ACC112 (cell line): ENCODE data around the gene GPBAR1.

ENCODE experiments used
- H2AFZ ChIP-seq: fragments of 200-600 bp; sonication (generic); one replicate; pipeline ENCODE4 v1.6.0; 2017; ENCODE audit warnings: antibody characterized with exemption, low read length; ENCODE audit not compliant: unreplicated experiment
- H3K27ac ChIP-seq: fragments of 200-600 bp; sonication (generic); 2 replicates; pipeline ENCODE4 v1.5.1; 2014; ENCODE audit warnings: low read depth, mild to moderate bottlenecking, antibody characterized with exemption, low read length, moderate library complexity
- H3K27me3 ChIP-seq: fragments of 200-600 bp; sonication (generic); 2 replicates; pipeline ENCODE4 v1.6.1; 2014; ENCODE audit warnings: mild to moderate bottlenecking, antibody characterized with exemption, low read length, moderate library complexity, mixed read lengths; ENCODE audit not compliant: insufficient read depth
- H3K36me3 ChIP-seq: fragments of 200-600 bp; sonication (generic); 2 replicates; pipeline ENCODE4 v1.6.1; 2016; ENCODE audit warnings: mild to moderate bottlenecking, antibody characterized with exemption, low read length, moderate library complexity, mixed read lengths; ENCODE audit not compliant: insufficient read depth
- H3K4me1 ChIP-seq: fragments of 200-600 bp; sonication (generic); one replicate; pipeline ENCODE4 v1.6.1; 2016; ENCODE audit warnings: low read length, mixed read lengths; ENCODE audit not compliant: insufficient read depth, unreplicated experiment, control insufficient read depth
- H3K4me3 ChIP-seq: fragments of 200-600 bp; sonication (generic); 2 replicates; pipeline ENCODE4 v1.5.1; 2014; ENCODE audit warnings: mild to moderate bottlenecking, low read depth, low read length
- H3K79me2 ChIP-seq: fragments of 200-600 bp; sonication (generic); one replicate; pipeline ENCODE4 v1.6.0; 2016; ENCODE audit warnings: low read length; ENCODE audit not compliant: control insufficient read depth, unreplicated experiment, insufficient read depth

GPBAR1 gene

GRCh38 chr2:218260166-218260565 is 649 bp upstream of the GPBAR1 start:
- Histone ChIP-seq H2AFZ (no peak overlapping the region), H3K27ac (no peak overlapping the region), H3K4me3 (no peak overlapping the region), H3K79me2 (no peaks in the 10 kb centered on the region), H3K27me3 (no peaks in the 10 kb centered on the region), H3K4me1 (peaks cover 19% of the 10 kb centered on the region), H3K36me3 (peaks cover 9% of the 10 kb centered on the region)

GRCh38 chr2:218261423-218262236 is 815 bp downstream of the GPBAR1 start:
- Histone ChIP-seq H3K79me2 (no peaks in the 10 kb centered on the region), H3K4me1 (peaks cover 19% of the 10 kb centered on the region), H3K27me3 (no peaks in the 10 kb centered on the region), H3K27ac (no peak overlapping the region), H3K4me3 (no peak overlapping the region), H2AFZ (no peak overlapping the region), H3K36me3 (no peaks in the 10 kb centered on the region; the same call in 1 of the 2 replicates)

- H3K79me2 ChIP-seq = no peaks in the 10 kb centered on the region
- peaks cover 19% of the 10 kb centered on the region for H3K4me1 ChIP-seq
- no peak overlapping the region for H3K4me3 ChIP-seq
- H2AFZ ChIP-seq = no peak overlapping the region
- no peak overlapping the region for H3K27ac ChIP-seq
- H3K36me3 ChIP-seq = no peaks in the 10 kb centered on the region; the same call in 1 of the 2 replicates
- H3K27me3 ChIP-seq = no peaks in the 10 kb centered on the region
Observed at GRCh38 chr2:218262237-218262600, 1.4 kb downstream of the GPBAR1 start.

GRCh38 chr2:218262631-218263586 is 2.1 kb downstream of the GPBAR1 start:
- Histone ChIP-seq H3K36me3 (no peaks in the 10 kb centered on the region; the same call in 1 of the 2 replicates), H3K27me3 (no peaks in the 10 kb centered on the region), H3K4me3 (no peak overlapping the region)

GRCh38 chr2:218263817-218264641 is 3.2 kb downstream of the GPBAR1 start:
- Histone ChIP-seq H3K27me3 (no peaks in the 10 kb centered on the region), H3K4me1 (peaks cover 13% of the 10 kb centered on the region), H3K4me3 (no peak overlapping the region), H3K27ac (no peak overlapping the region), H3K36me3 (no peaks in the 10 kb centered on the region; the same call in 1 of the 2 replicates), H3K79me2 (peaks cover 2% of the 10 kb centered on the region), H2AFZ (no peak overlapping the region)

More at GRCh38 chr2:218262631-218263586, 2.1 kb downstream of the GPBAR1 start:
- Histone ChIP-seq H3K27ac (no peak overlapping the region), H2AFZ (no peak overlapping the region), H3K4me1 (peaks cover 19% of the 10 kb centered on the region), H3K79me2 (no peaks in the 10 kb centered on the region)

GRCh38 chr2:218264773-218265561 is 4.2 kb downstream of the GPBAR1 start:
- H3K36me3 ChIP-seq = no peaks in the 10 kb centered on the region; the same call in 1 of the 2 replicates
- H3K4me1 ChIP-seq = peaks cover 4% of the 10 kb centered on the region
- peaks cover 9% of the 10 kb centered on the region for H3K79me2 ChIP-seq
- H3K27me3 ChIP-seq = no peaks in the 10 kb centered on the region
- no peak overlapping the region for H3K4me3 ChIP-seq
- H2AFZ ChIP-seq = no peak overlapping the region
- H3K27ac ChIP-seq = no peak overlapping the region

- no peaks in the 10 kb centered on the region; the same call in 1 of the 2 replicates for H3K36me3 ChIP-seq
- no peaks in the 10 kb centered on the region for H3K27me3 ChIP-seq
- H3K4me1 ChIP-seq = peaks cover 4% of the 10 kb centered on the region
- no peak overlapping the region for H3K27ac ChIP-seq
- H3K4me3 ChIP-seq = no peak overlapping the region
- peaks cover 9% of the 10 kb centered on the region for H3K79me2 ChIP-seq
- no peak overlapping the region for H2AFZ ChIP-seq
Observed at GRCh38 chr2:218265626-218266025, 4.8 kb downstream of the GPBAR1 start.

GRCh38 chr2:218266316-218266979 is 5.6 kb downstream of the GPBAR1 start:
- Histone ChIP-seq H2AFZ (no peak overlapping the region), H3K27ac (no peak overlapping the region), H3K27me3 (no peaks in the 10 kb centered on the region), H3K36me3 (no peaks in the 10 kb centered on the region; the same call in 1 of the 2 replicates), H3K4me3 (no peak overlapping the region), H3K79me2 (peaks cover 16% of the 10 kb centered on the region), H3K4me1 (peaks cover 4% of the 10 kb centered on the region)

- H3K4me3 ChIP-seq = no peak overlapping the region
- peaks cover 22% of the 10 kb centered on the region for H3K79me2 ChIP-seq
- no peak overlapping the region for H2AFZ ChIP-seq
- peaks cover 12% of the 10 kb centered on the region for H3K4me1 ChIP-seq
- no peak overlapping the region for H3K27ac ChIP-seq
- no peaks in the 10 kb centered on the region; the same call in 1 of the 2 replicates for H3K36me3 ChIP-seq
- no peaks in the 10 kb centered on the region for H3K27me3 ChIP-seq
Observed at GRCh38 chr2:218267259-218267658, 6.4 kb downstream of the GPBAR1 start.
